Stimulated activated CD4-positive, alpha-beta T cell treated with anti-CD3 and anti-CD28 coated beads, TNF-alpha, amount 100 ng/mL, for 1 hour (primary cell): Measurements from ENCODE around the gene INCENP.

Source experiments
- DNase-seq, 3 donors: peaks; one replicate each; pipeline ENCODE4 v3.0.0-alpha.2; 2020; ENCODE audit warnings: low read depth in 3 of 3, low spot score in 1 of 3

The INCENP gene

GRCh38 chr11:62140304-62141110 is 16.7 kb downstream of the INCENP start:
- DNase-seq, result no peak

- no peak for DNase-seq
Measured at GRCh38 chr11:62141111-62142042, 17.6 kb downstream of the INCENP start.

GRCh38 chr11:62142043-62142375 is 18.2 kb downstream of the INCENP start:
- DNase-seq, result no peak

GRCh38 chr11:62142921-62143320 is 19.1 kb downstream of the INCENP start:
- no peak for DNase-seq

- no peak for DNase-seq
Measured at GRCh38 chr11:62143727-62144126, 19.9 kb downstream of the INCENP start.

DNA sequence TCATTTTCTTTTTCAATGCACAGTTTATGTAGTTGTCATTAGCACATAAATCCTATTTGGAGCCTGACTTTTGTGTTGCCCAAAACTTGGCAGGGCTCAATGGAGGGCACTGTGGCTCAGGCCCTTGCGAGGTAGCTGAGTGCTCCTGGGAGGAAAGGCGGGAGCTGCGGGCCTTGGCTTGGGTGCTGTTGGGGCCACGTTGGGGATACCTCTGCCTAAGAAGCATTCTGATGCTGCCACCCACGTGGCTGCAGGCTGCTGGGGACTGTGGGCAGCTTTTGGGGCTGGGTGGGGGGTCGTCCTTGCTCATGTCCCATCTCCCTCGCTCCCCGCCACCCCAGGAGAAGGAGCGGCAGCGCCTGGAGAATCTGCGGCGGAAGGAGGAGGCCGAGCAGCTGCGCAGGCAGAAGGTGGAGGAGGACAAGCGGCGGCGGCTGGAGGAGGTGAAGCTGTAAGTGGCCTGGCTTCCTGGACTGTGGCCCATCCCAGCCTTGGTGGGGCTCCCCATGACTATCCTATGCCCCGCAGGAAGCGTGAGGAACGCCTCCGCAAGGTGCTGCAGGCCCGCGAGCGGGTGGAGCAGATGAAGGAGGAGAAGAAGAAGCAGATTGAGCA is 20.9 kb downstream of the INCENP start:
- DNase-seq, result no peak

DNA sequence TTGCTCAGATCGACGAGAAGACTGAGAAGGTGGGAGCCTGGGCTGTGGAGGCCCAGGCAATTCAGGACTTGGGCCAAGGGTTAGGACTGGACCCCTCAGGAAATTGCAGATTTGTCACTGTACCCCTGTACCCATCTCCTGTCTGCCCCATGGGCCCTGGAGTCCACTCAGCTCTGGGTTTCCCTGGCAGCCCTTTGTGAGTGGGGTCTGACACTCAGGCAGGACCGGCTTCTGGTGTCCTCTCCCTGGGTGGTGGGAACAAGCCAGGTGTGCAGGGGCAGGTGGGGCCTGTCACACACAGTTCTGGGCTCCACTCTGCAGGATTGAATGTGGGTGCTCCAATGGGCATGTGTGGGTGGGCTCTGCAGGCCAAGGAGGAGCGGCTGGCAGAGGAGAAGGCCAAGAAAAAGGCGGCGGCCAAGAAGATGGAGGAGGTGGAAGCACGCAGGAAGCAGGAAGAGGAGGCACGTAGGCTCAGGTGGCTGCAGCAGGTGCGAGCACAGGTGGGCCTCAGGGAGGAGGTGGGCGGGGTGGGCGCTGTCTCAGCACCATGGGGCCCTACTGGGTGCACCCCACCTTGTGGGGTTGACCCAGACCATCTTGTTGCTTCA is 21.6 kb downstream of the INCENP start:
- DNase-seq, result no peak

DNA sequence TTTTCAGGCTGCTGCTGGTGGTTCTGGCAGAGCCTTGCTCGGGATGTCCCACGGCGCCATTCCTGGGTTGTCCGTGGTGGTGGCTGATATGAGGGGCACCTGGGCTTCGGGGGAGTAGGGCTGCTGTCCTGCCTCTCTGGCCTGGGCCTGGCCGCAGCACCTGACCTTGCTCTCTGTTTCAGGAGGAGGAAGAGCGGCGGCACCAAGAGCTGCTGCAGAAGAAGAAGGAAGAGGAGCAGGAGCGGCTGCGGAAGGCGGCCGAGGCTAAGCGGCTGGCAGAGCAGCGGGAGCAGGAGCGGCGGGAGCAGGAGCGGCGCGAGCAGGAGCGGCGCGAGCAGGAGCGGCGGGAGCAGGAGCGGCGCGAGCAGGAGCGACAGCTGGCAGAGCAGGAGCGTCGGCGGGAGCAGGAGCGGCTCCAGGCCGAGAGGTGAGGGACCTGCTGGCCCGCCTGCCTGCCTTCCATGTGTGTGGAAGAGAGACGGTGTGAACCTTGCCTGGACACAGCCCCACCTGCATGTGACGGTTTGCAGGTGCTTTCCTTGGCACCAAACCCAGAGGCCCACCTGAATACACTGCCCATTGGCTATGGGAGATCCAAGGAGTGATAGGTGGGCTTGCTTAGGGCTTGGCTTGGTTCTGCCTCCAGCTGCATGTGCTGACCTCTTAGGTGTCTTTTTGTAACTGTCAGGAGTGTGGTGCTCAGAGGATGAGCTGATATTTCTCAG is 22.8 kb downstream of the INCENP start:
- no peak for DNase-seq

GRCh38 chr11:62147545-62147944 is 23.7 kb downstream of the INCENP start:
- no peak for DNase-seq

GRCh38 chr11:62148271-62148980 is 24.6 kb downstream of the INCENP start:
- no peak for DNase-seq

GRCh38 chr11:62149986-62150886 is 26.4 kb downstream of the INCENP start:
- no peak for DNase-seq

GRCh38 chr11:62150887-62151736 is 27.3 kb downstream of the INCENP start:
- DNase-seq, result no peak

DNA sequence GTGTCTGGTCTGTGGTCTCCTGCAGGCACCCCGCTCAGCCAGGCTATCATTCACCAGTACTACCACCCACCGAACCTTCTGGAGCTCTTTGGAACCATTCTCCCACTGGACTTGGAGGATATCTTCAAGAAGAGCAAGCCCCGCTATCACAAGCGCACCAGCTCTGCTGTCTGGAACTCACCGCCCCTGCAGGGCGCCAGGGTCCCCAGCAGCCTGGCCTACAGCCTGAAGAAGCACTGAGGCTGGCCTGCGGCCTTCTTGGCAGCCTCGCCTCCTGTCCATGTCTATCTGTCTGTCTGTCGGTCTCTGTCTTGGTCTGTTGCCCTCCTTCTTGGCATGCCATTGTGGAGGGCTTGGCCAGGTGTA is 27.9 kb downstream of the INCENP start:
- DNase-seq, result no peak

GRCh38 chr11:62152245-62153086 is 28.7 kb downstream of the INCENP start:
- DNase-seq, result no peak

- DNase-seq, result no peak
Measured at GRCh38 chr11:62153087-62153395, 29.2 kb downstream of the INCENP start.

- no peak for DNase-seq
Measured at GRCh38 chr11:62153617-62154016, 29.8 kb downstream of the INCENP start.

DNA sequence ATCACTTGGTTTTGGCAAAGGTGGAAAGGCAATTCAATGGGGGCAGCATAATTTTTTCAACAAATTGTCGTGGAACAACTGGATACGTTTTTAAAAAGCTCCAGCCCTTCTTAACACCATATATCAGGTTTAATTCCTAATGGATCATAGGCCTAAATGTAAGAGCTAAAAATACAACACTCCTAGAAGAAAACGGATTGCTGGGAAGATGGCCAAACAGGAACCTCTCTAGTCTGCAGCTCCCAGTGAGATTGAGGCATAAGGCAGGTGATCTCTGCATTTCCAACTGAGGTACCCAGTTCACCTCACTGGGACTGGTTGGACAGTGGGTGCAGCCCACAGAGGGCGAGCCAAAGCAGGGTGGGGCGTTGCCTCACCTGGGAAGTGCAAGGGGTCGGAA is 33.8 kb downstream of the INCENP start:
- DNase-seq, result no peak

- no peak for DNase-seq
Measured at GRCh38 chr11:62166371-62166770, 42.6 kb downstream of the INCENP start.
